Neural progenitor cell (in vitro differentiated cells): ENCODE measurements around the gene EPN1. TPM values are rescaled to one million over a fixed set of nuclear protein-coding genes. Genes with fewer than 3 reads are reported as not detected.

ENCODE experiments used
- DNase-seq: peaks from one replicate; pipeline ENCODE4 v3.0.0-alpha.2; 2016; ENCODE audit warnings: low spot score
- H2AFZ ChIP-seq: fragments of 200-600 bp; sonication (generic); replicated peaks from 2 replicates; pipeline ENCODE4 v1.6.1; 2016; ENCODE audit warnings: antibody characterized with exemption
- H3F3A ChIP-seq: fragments of 200-600 bp; sonication (generic); 2 replicates; pipeline ENCODE4 v1.6.1; 2016; ENCODE audit warnings: antibody characterized with exemption, low read depth
- H3K27ac ChIP-seq: fragments of 200-600 bp; sonication (generic); 2 replicates; pipeline ENCODE4 v1.5.1; 2016; ENCODE audit warnings: mild to moderate bottlenecking
- H3K27me3 ChIP-seq: fragments of 200-600 bp; sonication (generic); 2 replicates; pipeline ENCODE4 v1.6.1; 2016; ENCODE audit warnings: mild to moderate bottlenecking, moderate library complexity
- H3K36me3 ChIP-seq: fragments of 200-600 bp; sonication (generic); 2 replicates; pipeline ENCODE4 v1.5.1; 2016
- H3K4me1 ChIP-seq: fragments of 200-600 bp; sonication (generic); 2 replicates; pipeline ENCODE4 v1.6.1; 2016; ENCODE audit warnings: mixed run types
- H3K4me2 ChIP-seq: fragments of 200-600 bp; sonication (generic); 2 replicates; pipeline ENCODE4 v1.6.1; 2016
- H3K4me3 ChIP-seq: fragments of 200-600 bp; sonication (generic); 2 replicates; pipeline ENCODE4 v1.5.1; 2016
- H3K79me2 ChIP-seq: fragments of 200-600 bp; sonication (generic); 2 replicates; pipeline ENCODE4 v1.6.1; 2016; ENCODE audit warnings: low read depth
- H3K9ac ChIP-seq: fragments of 200-600 bp; sonication (generic); 2 replicates; pipeline ENCODE4 v1.6.1; 2016
- H3K9me3 ChIP-seq: fragments of 200-600 bp; sonication (generic); 2 replicates; pipeline ENCODE4 v1.5.1; 2016; ENCODE audit warnings: low read depth
- H4K20me1 ChIP-seq: fragments of 200-600 bp; sonication (generic); 2 replicates; pipeline ENCODE4 v1.6.1; 2016; ENCODE audit warnings: low read depth
- H3K27ac Mint-ChIP-seq: 3 replicates; pipeline ENCODE4 v1.8.0; 2021; ENCODE audit warnings: mixed read lengths
- H3K27me3 Mint-ChIP-seq: 2 replicates; pipeline ENCODE4 v1.8.0; 2022; ENCODE audit warnings: low read depth, mild to moderate bottlenecking, inconsistent platforms, moderate library complexity, mixed read lengths; ENCODE audit not compliant: insufficient read depth
- H3K36me3 Mint-ChIP-seq: 3 replicates; pipeline ENCODE4 v1.8.0; 2021; ENCODE audit warnings: mixed read lengths
- H3K4me1 Mint-ChIP-seq: 3 replicates; pipeline ENCODE4 v1.8.0; 2021; ENCODE audit warnings: mixed read lengths
- H3K4me3 Mint-ChIP-seq: 3 replicates; pipeline ENCODE4 v1.8.0; 2021; ENCODE audit warnings: mild to moderate bottlenecking, moderate library complexity, mixed read lengths
- H3K9me3 Mint-ChIP-seq: 3 replicates; pipeline ENCODE4 v1.8.0; 2020; ENCODE audit warnings: mixed read lengths
- CTCF ChIP-seq: fragments of 200-600 bp; sonication (generic); IDR thresholded peaks from 2 replicates; pipeline ENCODE4 v1.5.1; 2017; ENCODE audit warnings: antibody characterized with exemption, mild to moderate bottlenecking
- EZH2 ChIP-seq: fragments of 200-600 bp; sonication (generic); IDR thresholded peaks from 2 replicates; pipeline ENCODE4 v1.6.1; 2017; ENCODE audit warnings: antibody characterized with exemption, mild to moderate bottlenecking, moderate library complexity
- EZH2phosphoT487 ChIP-seq: fragments of 200-600 bp; sonication (generic); IDR thresholded peaks from 2 replicates; pipeline ENCODE4 v1.6.1; 2017; ENCODE audit warnings: antibody characterized with exemption
- total RNA-seq: library from RNA; depleted of rRNA; stranded (reverse); fragments of >200 nt; gene quantifications from 2 replicates; pipeline ENCODE4 v1.2.3, GENCODE V29; 2015; ENCODE audit warnings: low replicate concordance

The EPN1 gene
- total RNA-seq, 1 donor from 2014 or later = 16.1 TPM

GRCh38 chr19:55667006-55667381, 8.0 kb upstream of the EPN1 start:
- Mint-ChIP-seq H3K4me3 (no peak overlapping the region), H3K9me3 (no peaks in the 10 kb centered on the region), H3K27ac (no peak overlapping the region), H3K27me3 (peaks cover 8% of the 10 kb centered on the region), H3K36me3 (peaks cover 27% of the 10 kb centered on the region), H3K4me1 (peaks cover 9% of the 10 kb centered on the region)
- TF ChIP-seq EZH2 = no peak
- TF ChIP-seq EZH2phosphoT487 = no peak
- no peak for TF ChIP-seq CTCF
- Histone ChIP-seq H3K79me2 (peaks cover 91% of the 10 kb centered on the region), H4K20me1 (peaks cover 90% of the 10 kb centered on the region), H3F3A (peaks cover 19% of the 10 kb centered on the region), H3K4me1 (no peaks in the 10 kb centered on the region), H2AFZ (no peak overlapping the region), H3K27ac (no peak overlapping the region), H3K9ac (no peak overlapping the region), H3K4me2 (no peak overlapping the region), H3K27me3 (no peaks in the 10 kb centered on the region), H3K4me3 (no peak overlapping the region), H3K36me3 (no peaks in the 10 kb centered on the region), H3K9me3 (no peaks in the 10 kb centered on the region)
- DNase-seq = no peak

GRCh38 chr19:55667511-55667910, 7.5 kb upstream of the EPN1 start:
- TF ChIP-seq CTCF = no peak
- no peak for TF ChIP-seq EZH2phosphoT487
- no peaks in the 10 kb centered on the region for H3K9me3 ChIP-seq
- no peak overlapping the region for H3K27ac ChIP-seq
- H3K4me3 ChIP-seq = no peak overlapping the region
- no peaks in the 10 kb centered on the region for H3K36me3 ChIP-seq
- H3K79me2 ChIP-seq = peaks cover 91% of the 10 kb centered on the region
- peaks cover 24% of the 10 kb centered on the region for H3F3A ChIP-seq
- Mint-ChIP-seq H3K36me3 (peaks cover 29% of the 10 kb centered on the region), H3K4me1 (peaks cover 12% of the 10 kb centered on the region), H3K9me3 (no peaks in the 10 kb centered on the region), H3K27ac (no peak overlapping the region), H3K27me3 (peaks cover 8% of the 10 kb centered on the region), H3K4me3 (no peak overlapping the region)
- no peak overlapping the region for H2AFZ ChIP-seq
- H3K4me2 ChIP-seq = no peak overlapping the region
- no peak overlapping the region for H3K9ac ChIP-seq
- no peaks in the 10 kb centered on the region for H3K27me3 ChIP-seq
- DNase-seq = no peak
- H3K4me1 ChIP-seq = no peaks in the 10 kb centered on the region
- H4K20me1 ChIP-seq = peaks cover 94% of the 10 kb centered on the region

GRCh38 chr19:55667958-55668357, 7.1 kb upstream of the EPN1 start:
- TF ChIP-seq CTCF = no peak
- no peak for TF ChIP-seq EZH2
- TF ChIP-seq EZH2phosphoT487 = no peak
- peaks cover 91% of the 10 kb centered on the region for H3K79me2 ChIP-seq
- H3K9me3 Mint-ChIP-seq = no peaks in the 10 kb centered on the region
- H3K27ac Mint-ChIP-seq = no peak overlapping the region
- no peak for DNase-seq
- H3F3A ChIP-seq = peaks cover 29% of the 10 kb centered on the region
- H3K4me3 Mint-ChIP-seq = no peak overlapping the region
- H3K27me3 ChIP-seq = no peaks in the 10 kb centered on the region
- H3K4me3 ChIP-seq = no peak overlapping the region
- no peak overlapping the region for H2AFZ ChIP-seq
- H3K9me3 ChIP-seq = no peaks in the 10 kb centered on the region
- no peaks in the 10 kb centered on the region for H3K4me1 ChIP-seq
- no peak overlapping the region for H3K27ac ChIP-seq
- H4K20me1 ChIP-seq = peaks cover 94% of the 10 kb centered on the region
- H3K9ac ChIP-seq = no peak overlapping the region
- peaks cover 8% of the 10 kb centered on the region for H3K27me3 Mint-ChIP-seq
- no peak overlapping the region for H3K4me2 ChIP-seq
- no peaks in the 10 kb centered on the region for H3K36me3 ChIP-seq
- peaks cover 24% of the 10 kb centered on the region for H3K36me3 Mint-ChIP-seq
- H3K4me1 Mint-ChIP-seq = peaks cover 12% of the 10 kb centered on the region
